Posterior vena cava (tissue), 2 donors: Measurements from ENCODE around the gene AMHR2. TPM values are rescaled to one million over a fixed set of nuclear protein-coding genes. Genes with fewer than 3 reads are reported as not detected.

Source experiments
- DNase-seq: peaks from one replicate; pipeline ENCODE4 v3.0.0-alpha.2; 2020; ENCODE audit warnings: low spot score
- intact Hi-C, 2 donors: fragments of 100-400 bp; cut with DNase I; formaldehyde crosslinking; loops; one replicate each; pipeline versions ENCODE4 v1.14.1 to v1.14.2; 2022 to 2023
- total RNA-seq, 2 donors: library from RNA; stranded (reverse); fragmentation: NEBNext Ultra II Directional; extraction: Animal tissue kit (Norgen Biotek cat#: 25700); gene quantifications; one replicate each; pipeline ENCODE4 v1.2.1, GENCODE V29; 2021
- donor health status: DM: yes; HTN: yes; CAD: no.
- donor health status: DM: yes; HTN: yes; CAD: no.

The AMHR2 gene
- total RNA-seq, 2 donors from 2014 or later, result not detected

GRCh38 chr12:53472056-53472582, 48.5 kb downstream of the AMHR2 start:
- DNase-seq, result no peak
- intact Hi-C loops, result no loop called here

GRCh38 chr12:53474077-53474476, 50.4 kb downstream of the AMHR2 start:
- DNase-seq, result no peak
- intact Hi-C loops, result no loop called here

GRCh38 chr12:53474819-53475218, 51.2 kb downstream of the AMHR2 start:
- DNase-seq, result no peak
- intact Hi-C loops, result no loop called here

GRCh38 chr12:53476769-53477209, 53.1 kb downstream of the AMHR2 start:
- intact Hi-C loops, result no loop called here
- DNase-seq, result no peak

- intact Hi-C loops, result no loop called here
- DNase-seq, result no peak
Observed at GRCh38 chr12:53478865-53479264, 55.2 kb downstream of the AMHR2 start.

- no peak for DNase-seq
- intact Hi-C loops, result no loop called here
Observed at GRCh38 chr12:53479331-53479730, 55.7 kb downstream of the AMHR2 start.

GRCh38 chr12:53480491-53481442, 57.1 kb downstream of the AMHR2 start:
- intact Hi-C loops, result no loop called here
- peak; percentile 62 for DNase-seq

Other genes with a start within 250 kb of the AMHR2 start
- 10 to 100 TPM; 23.7 to 27.4 TPM for gene ZNF740, start 243.1 kb upstream of the AMHR2 start, total RNA-seq
- gene CSAD, start 242.9 kb upstream of the AMHR2 start, total RNA-seq, result 10 to 100 TPM; 16.4 to 22.3 TPM
- gene ITGB7, start 216.6 kb upstream of the AMHR2 start, total RNA-seq, result 1 to 10 TPM; 2.1 to 2.9 TPM
- 10 to 100 TPM; 33.4 to 38.1 TPM for gene RARG, start 191.6 kb upstream of the AMHR2 start, total RNA-seq
- gene ESPL1, start 155.6 kb upstream of the AMHR2 start, total RNA-seq, result 1 to 10 TPM in 1 of 2 donors, under 1 TPM in 1; 0.62 to 1.0 TPM
- gene PFDN5, start 128.3 kb upstream of the AMHR2 start, total RNA-seq, result 100 to 1,000 TPM; 473 to 486 TPM
- 10 to 100 TPM; 35.6 to 37.8 TPM for gene MYG1, start 124.2 kb upstream of the AMHR2 start, total RNA-seq
- 10 to 100 TPM; 29.5 to 35.3 TPM for gene AAAS, start 102.2 kb upstream of the AMHR2 start, total RNA-seq
- gene SP7, start 87.5 kb upstream of the AMHR2 start, total RNA-seq, result not detected
- gene SP1, start 43.7 kb upstream of the AMHR2 start, total RNA-seq, result 10 to 100 TPM; 55.1 to 59.9 TPM
- 100 to 1,000 TPM in 1 of 2 donors, 10 to 100 TPM in 1; 99.1 to 102 TPM for gene PRR13, start 17.9 kb downstream of the AMHR2 start, total RNA-seq
- 100 to 1,000 TPM; 500 to 501 TPM for gene PCBP2, start 28.2 kb downstream of the AMHR2 start, total RNA-seq
- 10 to 100 TPM; 21.7 to 29.4 TPM for gene MAP3K12, start 75.6 kb downstream of the AMHR2 start, total RNA-seq
- 10 to 100 TPM; 12.8 to 16.8 TPM for gene TARBP2, start 77.4 kb downstream of the AMHR2 start, total RNA-seq
- gene NPFF, start 83.6 kb downstream of the AMHR2 start, total RNA-seq, result not detected
- gene ATF7, start 202.5 kb downstream of the AMHR2 start, total RNA-seq, result 10 to 100 TPM; 58.1 to 61.2 TPM